GM13976 (cell line): ENCODE measurements around the gene SEC61B.
"Not testable (repeated sequence)": the region's sequence is repeated elsewhere in the genome, so short reads cannot be mapped to it uniquely, and the experiment has no call there.

Experiments used
- DNase-seq: peaks from one replicate; pipeline ENCODE4 v3.0.0; 2012; ENCODE audit warnings: low spot score
- in situ Hi-C: fragments of 300-500 bp; cut with MboI; formaldehyde crosslinking; loops from one replicate; pipeline ENCODE4 v1.12.0; 2022; ENCODE audit warnings: low sequenced_read_pairs, mixed read lengths, inconsistent platforms; ENCODE audit not compliant: unreplicated experiment
- TF ChIP-seq, protein P1 (sequence below): IDR thresholded peaks from 2 replicates; pipeline ENCODE4 v1.5.1; 2012; ENCODE audit warnings: borderline replicate concordance, mild to moderate bottlenecking; ENCODE audit not compliant: insufficient read depth; ENCODE audit errors: extremely low read depth, missing control alignments, control extremely low read depth

The SEC61B gene

DNA sequence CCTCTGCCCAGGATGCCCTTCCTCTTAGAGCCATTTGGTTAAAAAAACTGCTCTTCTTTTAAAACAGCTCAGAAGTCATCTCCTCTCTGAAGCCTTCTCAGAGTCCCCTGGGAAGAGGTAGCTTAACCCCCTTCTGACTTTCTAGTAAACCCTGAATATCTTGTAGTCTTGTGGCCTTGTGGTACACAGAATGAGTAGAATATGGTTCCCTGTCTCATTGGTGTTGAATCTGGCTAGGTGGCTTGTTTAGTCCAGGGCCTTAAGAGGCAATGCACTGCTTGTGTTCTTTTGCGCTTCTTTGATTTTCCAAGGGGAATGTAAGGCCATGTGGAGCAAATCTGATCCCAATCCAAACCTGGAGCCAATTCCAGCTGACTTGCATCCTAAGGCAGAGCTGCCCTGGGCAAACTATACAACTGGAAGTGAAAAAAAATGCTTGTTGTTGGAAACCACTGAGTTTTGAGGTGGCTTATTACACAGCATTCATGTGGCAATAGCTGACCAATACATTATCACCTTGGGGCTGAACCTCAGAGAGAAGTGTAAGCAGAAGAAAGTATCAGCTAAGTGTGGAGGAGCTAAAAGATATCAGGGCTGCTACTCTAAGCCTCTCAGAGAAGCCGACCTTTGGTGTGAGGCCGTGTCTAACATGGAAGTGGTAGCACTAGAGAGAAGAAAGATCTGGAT lies 31.3 kb upstream of the SEC61B start:
- no peak for DNase-seq
- in situ Hi-C loops = loop anchor here (25.0 kb wide), 3 partner anchors 622 to 1122 kb away; partner anchors contain the start of gene NR4A3
- TF ChIP-seq, protein P1, sequence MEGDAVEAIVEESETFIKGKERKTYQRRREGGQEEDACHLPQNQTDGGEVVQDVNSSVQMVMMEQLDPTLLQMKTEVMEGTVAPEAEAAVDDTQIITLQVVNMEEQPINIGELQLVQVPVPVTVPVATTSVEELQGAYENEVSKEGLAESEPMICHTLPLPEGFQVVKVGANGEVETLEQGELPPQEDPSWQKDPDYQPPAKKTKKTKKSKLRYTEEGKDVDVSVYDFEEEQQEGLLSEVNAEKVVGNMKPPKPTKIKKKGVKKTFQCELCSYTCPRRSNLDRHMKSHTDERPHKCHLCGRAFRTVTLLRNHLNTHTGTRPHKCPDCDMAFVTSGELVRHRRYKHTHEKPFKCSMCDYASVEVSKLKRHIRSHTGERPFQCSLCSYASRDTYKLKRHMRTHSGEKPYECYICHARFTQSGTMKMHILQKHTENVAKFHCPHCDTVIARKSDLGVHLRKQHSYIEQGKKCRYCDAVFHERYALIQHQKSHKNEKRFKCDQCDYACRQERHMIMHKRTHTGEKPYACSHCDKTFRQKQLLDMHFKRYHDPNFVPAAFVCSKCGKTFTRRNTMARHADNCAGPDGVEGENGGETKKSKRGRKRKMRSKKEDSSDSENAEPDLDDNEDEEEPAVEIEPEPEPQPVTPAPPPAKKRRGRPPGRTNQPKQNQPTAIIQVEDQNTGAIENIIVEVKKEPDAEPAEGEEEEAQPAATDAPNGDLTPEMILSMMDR = no peak

DNA sequence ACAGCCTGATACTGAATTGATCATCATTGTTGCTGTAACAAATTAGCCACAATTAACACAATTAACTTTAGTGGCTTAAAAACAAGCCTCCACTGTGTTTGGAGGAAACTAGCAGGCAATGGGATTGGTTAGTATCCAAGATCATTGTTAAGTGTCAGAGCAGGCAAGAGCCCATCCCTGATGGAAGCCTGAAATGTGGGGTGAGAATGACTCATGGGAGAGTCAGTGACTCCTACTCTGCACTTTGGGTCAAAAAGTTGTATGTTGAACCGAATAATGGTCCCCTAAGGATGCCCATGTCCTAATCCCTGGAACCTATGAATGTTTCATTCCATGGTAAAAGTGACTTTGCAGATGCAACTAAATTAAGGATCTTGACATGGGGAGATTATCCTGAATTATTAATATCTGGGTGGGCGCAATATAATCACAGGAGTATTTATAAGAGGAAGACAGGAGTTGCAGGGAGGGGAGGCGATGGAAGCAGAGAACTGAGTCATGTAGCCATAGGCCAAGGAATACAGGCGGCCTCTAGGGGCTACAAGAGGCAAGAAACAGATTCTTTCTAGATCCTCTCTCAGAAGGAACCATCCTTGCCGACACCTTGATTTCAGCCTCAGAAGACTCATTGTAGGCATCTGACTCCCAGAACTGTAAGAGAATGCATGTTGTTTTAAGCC lies 29.2 kb upstream of the SEC61B start:
- in situ Hi-C loops = loop anchor here (25.0 kb wide), 3 partner anchors 619 to 1119 kb away; partner anchors contain the start of gene NR4A3
- TF ChIP-seq, protein P1 = no peak

DNA sequence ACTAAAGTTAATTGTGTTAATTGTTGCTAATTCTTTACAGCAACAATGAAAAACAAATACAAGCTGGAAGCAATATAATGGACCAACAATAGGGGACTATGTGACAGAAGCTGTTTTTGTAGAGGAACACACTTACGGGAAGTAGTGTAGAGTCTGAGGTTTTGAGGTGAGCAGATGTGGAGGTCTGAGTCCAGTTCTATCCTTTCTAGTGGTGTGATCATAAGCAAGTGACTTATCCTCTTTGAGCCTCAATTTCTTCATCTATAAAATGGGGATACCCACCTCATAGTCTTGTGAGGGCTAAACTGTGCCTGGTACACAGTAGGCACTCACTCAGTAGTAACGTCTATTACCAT lies 28.6 kb upstream of the SEC61B start:
- TF ChIP-seq, protein P1 = no peak
- in situ Hi-C loops = loop anchor here (25.0 kb wide), 3 partner anchors 619 to 1119 kb away; partner anchors contain the start of gene NR4A3
- DNase-seq = no peak

More for the DNA sequence above, 29.2 kb upstream of the SEC61B start:
- no peak for DNase-seq

DNA sequence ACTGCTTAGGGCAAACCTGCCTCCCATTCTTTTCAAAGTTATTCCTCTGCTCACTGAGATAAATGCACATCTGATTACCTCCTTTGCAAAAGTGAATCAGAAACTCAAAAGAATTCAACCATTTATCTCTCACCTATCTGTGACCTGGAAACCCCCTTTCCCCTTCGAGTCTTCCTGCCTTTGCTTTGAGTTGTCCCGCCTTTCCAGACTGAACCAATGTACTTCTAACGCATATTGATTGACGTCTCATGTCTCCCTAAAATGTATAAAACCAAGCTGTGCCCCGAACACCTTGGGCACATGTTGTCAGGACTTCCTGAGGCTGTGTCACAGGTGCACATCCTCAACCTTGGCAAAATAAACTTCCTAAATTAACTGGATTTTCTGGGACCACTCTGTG lies 25.6 kb upstream of the SEC61B start:
- DNase-seq = not testable (repeated sequence)
- in situ Hi-C loops = loop anchor here (25.0 kb wide), 3 partner anchors 616 to 1116 kb away; partner anchors contain the start of gene NR4A3

DNA sequence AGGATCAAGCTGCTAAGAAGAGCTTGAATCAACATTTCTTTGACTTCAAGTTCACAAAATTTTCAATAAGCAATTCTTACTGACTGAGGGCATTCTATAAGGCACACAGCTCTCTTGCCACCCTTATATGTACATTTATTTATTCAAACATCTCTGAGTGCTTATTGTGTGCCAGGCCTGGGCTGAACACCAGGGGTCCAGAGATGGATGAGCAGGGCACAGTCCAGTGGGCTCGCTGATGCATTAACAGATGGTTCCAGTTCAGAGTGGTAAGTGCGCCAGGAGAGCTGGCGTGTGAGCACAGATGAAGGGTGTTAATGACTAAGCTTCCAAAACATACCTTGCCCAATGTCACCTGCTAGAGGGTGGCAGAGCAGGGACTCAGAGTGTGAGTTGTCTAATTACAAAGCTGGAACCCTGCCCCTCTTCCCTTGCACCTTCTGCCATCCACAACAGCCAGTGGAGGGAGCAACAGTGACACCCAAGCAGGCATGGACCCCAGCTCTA lies 24.9 kb upstream of the SEC61B start:
- TF ChIP-seq, protein P1 = no peak
- DNase-seq = no peak
- in situ Hi-C loops = loop anchor here (25.0 kb wide), 3 partner anchors 615 to 1115 kb away; partner anchors contain the start of gene NR4A3

DNA sequence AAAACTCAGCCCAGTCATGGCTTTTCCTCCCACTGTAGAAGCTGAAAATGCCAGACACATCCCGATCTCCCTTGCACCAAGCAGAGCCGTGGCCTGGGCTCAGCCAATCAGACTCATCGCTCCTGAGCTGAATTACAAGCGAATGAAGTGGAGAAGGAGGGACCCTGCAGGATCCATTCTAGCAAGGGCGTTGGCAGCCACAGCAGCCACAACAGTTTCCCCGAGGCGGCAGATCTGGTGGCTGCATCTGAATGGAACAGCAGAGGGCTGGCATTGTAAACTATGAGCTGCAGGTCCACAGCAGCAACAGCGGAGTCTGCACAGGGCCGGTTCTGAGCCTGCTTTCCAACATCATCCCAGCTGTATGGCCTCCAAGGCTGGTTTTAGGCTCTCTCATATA lies 24.1 kb upstream of the SEC61B start:
- DNase-seq = no peak
- in situ Hi-C loops = loop anchor here (25.0 kb wide), 3 partner anchors 614 to 1114 kb away; partner anchors contain the start of gene NR4A3
- TF ChIP-seq, protein P1 = no peak

DNA sequence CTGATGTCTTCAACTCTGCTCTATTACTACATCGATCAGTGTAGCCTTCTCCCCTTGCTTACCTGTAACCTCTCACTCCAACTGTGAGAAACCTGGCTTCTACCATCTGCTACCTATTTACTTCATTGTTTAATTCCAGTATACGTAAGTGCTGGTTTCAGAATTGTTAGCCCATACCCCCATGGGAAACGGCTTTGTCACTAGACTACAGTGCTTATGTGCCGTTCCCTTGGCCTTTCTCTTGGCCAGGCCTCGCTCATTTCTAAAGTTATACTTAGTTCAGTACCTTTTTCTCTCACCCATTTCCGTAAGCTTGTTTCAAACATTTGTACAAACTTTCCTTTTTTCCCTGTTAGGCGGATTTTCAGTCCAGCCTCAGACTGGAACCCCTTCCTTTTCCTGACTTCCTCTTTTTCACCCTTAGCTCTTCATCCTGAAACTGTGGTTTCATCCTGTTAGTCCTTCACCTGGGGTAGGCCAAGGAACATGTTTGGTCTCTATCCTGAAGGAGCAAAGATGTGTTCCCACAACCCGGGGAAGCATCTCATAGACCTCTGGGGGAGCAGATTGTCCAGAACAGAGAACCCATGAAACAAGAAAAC lies 22.0 kb upstream of the SEC61B start:
- in situ Hi-C loops = loop anchor here (25.0 kb wide), 3 partner anchors 612 to 1112 kb away; partner anchors contain the start of gene NR4A3
- no peak for DNase-seq
- TF ChIP-seq, protein P1 = no peak
